ENCODE measurements around the gene TMEM235. TPM values are rescaled to one million over a fixed set of nuclear protein-coding genes. Genes with fewer than 3 reads are reported as not detected.

TMEM235 gene
- total and polyA plus RNA-seq, 11 donors: not detected

- Histone ChIP-seq H3K36me3 (no peaks in the 10 kb centered on the region), H3K4me3 (no peak overlapping the region), H3K4me1 (peaks cover 0 to 23% (median 8%) of the 10 kb centered on the region in 12 donors), H3K9me3 (no peaks in the 10 kb centered on the region), H3K27ac (no peak overlapping the region), H3K27me3 (peaks cover 0 to 17% (median 2%) of the 10 kb centered on the region in 9 donors)
- no peak for TF ChIP-seq CTCF (IDR thresholded peaks at IDR 0.05)
- intact Hi-C loops (cut with DNase I): no loop called here
- DNase-seq (no peak), ATAC-seq (no peak)
- WGBS, 4 donors: 76 to 89% (median 85%) methylated on average over 8 to 9 of the region's 9 CpGs
These were observed 35.3 kb downstream of the TMEM235 start for GRCh38 chr17:78266771-78267170.

GRCh38 chr17:78267253-78268073 lies 36.0 kb downstream of the TMEM235 start:
- no peak for DNase-seq
- H3K4me1 ChIP-seq: peaks cover 0 to 23% (median 10%) of the 10 kb centered on the region in 12 donors
- no peak for TF ChIP-seq POLR2A (IDR thresholded peaks at IDR 0.05)
- TF ChIP-seq CTCF (IDR thresholded peaks at IDR 0.05): no peak
- WGBS, 4 donors: 75 to 89% (median 84%) methylated on average over 21 to 26 of the region's 26 CpGs
- intact Hi-C loops (cut with DNase I): no loop called here
- no peaks in the 10 kb centered on the region for H3K9me3 ChIP-seq
- H3K36me3 ChIP-seq: no peaks in the 10 kb centered on the region
- H3K27me3 ChIP-seq: peaks cover 0 to 20% (median 2%) of the 10 kb centered on the region in 9 donors
- no peak overlapping the region for H3K4me3 ChIP-seq
- no peak overlapping the region for H3K27ac ChIP-seq
- no peak for ATAC-seq

- H3K4me1 ChIP-seq: peaks cover 0 to 21% (median 5%) of the 10 kb centered on the region in 12 donors
- no peak overlapping the region for H3K27ac ChIP-seq
- no peak overlapping the region for H3K4me3 ChIP-seq
- no peak for TF ChIP-seq CTCF (IDR thresholded peaks at IDR 0.05)
- no peak for TF ChIP-seq POLR2A (IDR thresholded peaks at IDR 0.05)
- no peaks in the 10 kb centered on the region for H3K36me3 ChIP-seq
- H3K27me3 ChIP-seq: peaks cover 0 to 20% (median 2%) of the 10 kb centered on the region in 9 donors
- intact Hi-C loops (cut with DNase I): no loop called here
- DNase-seq: no peak
- 64 to 78% (median 72%) methylated on average over 7 to 24 of the region's 24 CpGs for WGBS, 4 donors
- no peaks in the 10 kb centered on the region for H3K9me3 ChIP-seq
- ATAC-seq: no peak
These were observed 36.9 kb downstream of the TMEM235 start for GRCh38 chr17:78268191-78268874.

Measured in heart left ventricle (tissue), 16 donors.